ENCODE data around the gene NAV3. TPM values are rescaled to one million over a fixed set of nuclear protein-coding genes. Genes with fewer than 3 reads are reported as not detected.
A peak's percentile ranks its signal among the peaks of the same experiment; 100 is the strongest.

The NAV3 gene
- total and polyA plus RNA-seq, 9 of the 15 experiments (the other 6 are each of a cell fraction or from before 2014, with no cell fraction given) = 0.04 TPM; not detected in 8

- FAIRE-seq (no peak), DNase-seq (ENCODE audit: extremely low read depth in 1 of 4, low spot score in 3 of 4) (no peak), ATAC-seq (no peak)
- H3K4me1 ChIP-seq (replicated peaks in 1 of 2; ENCODE audit: control insufficient read depth in 2 of 2, insufficient read depth in 2 of 2, low read length in 2 of 2) = no peaks in the 10 kb centered on the region
- H4K20me1 ChIP-seq (replicated peaks; ENCODE audit: control insufficient read depth, insufficient read depth, low read length) = no peaks in the 10 kb centered on the region
- H3K79me2 ChIP-seq (ENCODE audit: control insufficient read depth, insufficient read depth, low read length) = no peaks in the 10 kb centered on the region
- H3K4me2 ChIP-seq (ENCODE audit: insufficient read depth, low read length) = no peak overlapping the region
- no TSS peak for BruUV-seq (replicated peaks)
- TF ChIP-seq, protein P1, sequence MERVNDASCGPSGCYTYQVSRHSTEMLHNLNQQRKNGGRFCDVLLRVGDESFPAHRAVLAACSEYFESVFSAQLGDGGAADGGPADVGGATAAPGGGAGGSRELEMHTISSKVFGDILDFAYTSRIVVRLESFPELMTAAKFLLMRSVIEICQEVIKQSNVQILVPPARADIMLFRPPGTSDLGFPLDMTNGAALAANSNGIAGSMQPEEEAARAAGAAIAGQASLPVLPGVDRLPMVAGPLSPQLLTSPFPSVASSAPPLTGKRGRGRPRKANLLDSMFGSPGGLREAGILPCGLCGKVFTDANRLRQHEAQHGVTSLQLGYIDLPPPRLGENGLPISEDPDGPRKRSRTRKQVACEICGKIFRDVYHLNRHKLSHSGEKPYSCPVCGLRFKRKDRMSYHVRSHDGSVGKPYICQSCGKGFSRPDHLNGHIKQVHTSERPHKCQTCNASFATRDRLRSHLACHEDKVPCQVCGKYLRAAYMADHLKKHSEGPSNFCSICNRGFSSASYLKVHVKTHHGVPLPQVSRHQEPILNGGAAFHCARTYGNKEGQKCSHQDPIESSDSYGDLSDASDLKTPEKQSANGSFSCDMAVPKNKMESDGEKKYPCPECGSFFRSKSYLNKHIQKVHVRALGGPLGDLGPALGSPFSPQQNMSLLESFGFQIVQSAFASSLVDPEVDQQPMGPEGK (CRISPR knock-in tag; IDR thresholded peaks at IDR 0.05; ENCODE audit: borderline replicate concordance) = no peak
- TF ChIP-seq RFX1 (IDR thresholded peaks at IDR 0.05) = 0 out of 2 replicates have a peak, but pooled peaks have one; percentile 4
- no peak for TF ChIP-seq NKRF (IDR thresholded peaks at IDR 0.05; ENCODE audit: borderline replicate concordance)
- TF ChIP-seq ZNF134 (CRISPR knock-in tag; conservative IDR thresholded peaks at IDR 0.05) = no peak
- TF ChIP-seq FOXP1 (CRISPR knock-in tag; IDR thresholded peaks at IDR 0.05) = no peak
- no peaks in the 10 kb centered on the region for H3K27me3 ChIP-seq (ENCODE audit: control insufficient read depth in 2 of 2, insufficient read depth in 2 of 2, low read length in 2 of 2)
- no peaks in the 10 kb centered on the region; the same call in none of the 2 replicates for H3K9me3 ChIP-seq (replicated peaks; ENCODE audit: control insufficient read depth, insufficient read depth, low read depth, low read length)
- H3K27ac ChIP-seq (ENCODE audit: extremely low read depth, low read depth, low read length) = no peak overlapping the region
- no peak overlapping the region for H2AFZ ChIP-seq (ENCODE audit: low read depth, low read length)
- H3K36me3 ChIP-seq (ENCODE audit: control insufficient read depth, insufficient read depth, low read length) = no peaks in the 10 kb centered on the region
- ChIA-PET POLR2A (no interaction called here), CTCF (ENCODE audit: low intra/inter-chr PET ratio) (no interaction called here)
- H3K9ac ChIP-seq (ENCODE audit: insufficient read depth in 1 of 2, low read depth in 2 of 2, low read length in 2 of 2) = no peak overlapping the region
- no peaks in the 10 kb centered on the region for H3K9me1 ChIP-seq (ENCODE audit: control insufficient read depth, insufficient read depth, low read length)
- intact Hi-C loops (cut with micrococcal nuclease) = no loop called here
- no peak overlapping the region for H3K4me3 ChIP-seq
- WGBS (ENCODE audit: insufficient coverage, low coverage, missing lambda C conversion rate) = 0% methylated on average over 3 of the region's 3 CpGs
- in situ Hi-C loops (cut with MboI) = no loop called here
Observed at GRCh38 chr12:77919450-77919849, 88.8 kb downstream of the NAV3 start.
